ENCODE data around the gene USP25.

USP25 gene

DNA sequence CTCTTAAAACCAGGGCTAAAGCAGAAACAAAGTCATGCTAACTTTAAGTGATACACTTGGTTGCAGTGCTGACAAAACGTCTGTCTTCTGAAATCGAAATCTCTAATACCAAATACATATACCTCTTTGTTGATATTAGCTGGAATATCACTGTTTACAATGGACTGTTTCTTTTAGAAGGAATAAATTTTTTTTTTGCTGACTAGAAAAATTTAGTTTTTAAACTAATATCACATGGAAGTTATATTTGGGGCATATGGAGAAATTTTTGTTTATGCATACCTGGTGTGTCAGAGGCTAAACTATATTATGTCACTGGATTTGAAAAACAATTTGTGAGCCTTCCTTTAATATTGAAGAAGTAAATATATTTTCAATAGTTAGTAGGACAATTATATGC lies 39.1 kb downstream of the USP25 start:
- Histone ChIP-seq H2BK5ac (ENCODE audit: low read depth, low read length, poor library complexity) (no peak overlapping the region), H2AFZ (ENCODE audit: insufficient read depth, low read length, poor library complexity) (no peak overlapping the region), H3K36me3 (ENCODE audit: control insufficient read depth in 1 of 2, insufficient read depth in 2 of 2, low read length in 2 of 2) (no peaks in the 10 kb centered on the region), H3K27ac (ENCODE audit: low read depth, low read length) (no peak overlapping the region), H3K4me2 (ENCODE audit: low read length) (no peak overlapping the region), H3K27me3 (ENCODE audit: insufficient read depth, low read length) (no peaks in the 10 kb centered on the region), H4K8ac (ENCODE audit: low read depth, low read length) (no peak overlapping the region), H3K9ac (ENCODE audit: low read length) (no peak overlapping the region), H3K4ac (ENCODE audit: low read depth, low read length) (no peak overlapping the region), H3K4me1 (ENCODE audit: control insufficient read depth in 1 of 2, insufficient read depth in 2 of 2, low read length in 2 of 2) (no peaks in the 10 kb centered on the region), H3K14ac (ENCODE audit: low read length) (no peak overlapping the region), H4K91ac (ENCODE audit: low read depth, low read length) (no peak overlapping the region), H3K4me3 (ENCODE audit: low read depth, low read length) (no peak overlapping the region), H3K9me3 (ENCODE audit: insufficient read depth, low read depth, low read length) (no peaks in the 10 kb centered on the region), H3K79me2 (ENCODE audit: control insufficient read depth, insufficient read depth, low read length, poor library complexity) (no peaks in the 10 kb centered on the region), H2AK5ac (ENCODE audit: low read length) (no peak overlapping the region), H2BK120ac (ENCODE audit: insufficient read depth, low read length, poor library complexity) (no peak overlapping the region), H3K23ac (ENCODE audit: low read length) (no peak overlapping the region), H2BK12ac (ENCODE audit: low read length) (no peak overlapping the region), H4K12ac (ENCODE audit: low read depth, low read length) (no peak overlapping the region), H3K79me1 (ENCODE audit: low read length) (no peaks in the 10 kb centered on the region), H3K18ac (ENCODE audit: low read length) (no peak overlapping the region)
- no peak for DNase-seq
- WGBS (ENCODE audit: extremely low coverage, insufficient coverage, insufficient read length) = no CpG with 5 or more reads among the region's 2 CpGs

DNA sequence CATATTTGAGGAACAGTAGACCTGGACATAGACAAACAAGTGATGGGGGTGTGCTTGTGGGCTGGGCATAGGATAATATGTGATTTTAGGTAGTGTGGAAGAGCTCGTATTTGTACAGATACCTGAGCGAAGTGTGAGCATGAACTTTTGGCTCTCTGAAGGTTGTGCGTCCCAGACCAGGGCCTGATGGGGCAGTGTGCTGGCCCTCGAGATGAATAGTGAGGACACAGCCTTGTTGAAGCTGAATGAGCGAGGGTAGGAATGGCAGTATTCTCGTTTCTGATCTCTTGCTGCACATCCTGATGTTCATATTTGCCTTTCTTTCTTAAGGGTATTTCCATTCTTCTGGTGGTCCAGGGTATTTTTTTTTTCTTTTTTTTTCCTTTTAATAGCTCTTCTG lies 41.5 kb downstream of the USP25 start:
- Histone ChIP-seq H3K4me3 (ENCODE audit: low read depth, low read length) (no peak overlapping the region), H2BK5ac (ENCODE audit: low read depth, low read length, poor library complexity) (no peak overlapping the region), H2BK120ac (ENCODE audit: insufficient read depth, low read length, poor library complexity) (no peak overlapping the region), H3K9ac (ENCODE audit: low read length) (no peak overlapping the region), H3K27ac (ENCODE audit: low read depth, low read length) (no peak overlapping the region), H3K27me3 (ENCODE audit: insufficient read depth, low read length) (no peaks in the 10 kb centered on the region), H3K79me2 (ENCODE audit: control insufficient read depth, insufficient read depth, low read length, poor library complexity) (no peaks in the 10 kb centered on the region), H2AK5ac (ENCODE audit: low read length) (no peak overlapping the region), H3K14ac (ENCODE audit: low read length) (no peak overlapping the region), H4K8ac (ENCODE audit: low read depth, low read length) (no peak overlapping the region), H3K9me3 (ENCODE audit: insufficient read depth, low read depth, low read length) (no peaks in the 10 kb centered on the region), H3K4me2 (ENCODE audit: low read length) (no peak overlapping the region), H3K23ac (ENCODE audit: low read length) (no peak overlapping the region), H3K18ac (ENCODE audit: low read length) (no peak overlapping the region), H3K4me1 (ENCODE audit: control insufficient read depth in 1 of 2, insufficient read depth in 2 of 2, low read length in 2 of 2) (no peaks in the 10 kb centered on the region), H4K12ac (ENCODE audit: low read depth, low read length) (no peak overlapping the region), H3K4ac (ENCODE audit: low read depth, low read length) (peak overlapping the region; percentile 72), H3K36me3 (ENCODE audit: control insufficient read depth in 1 of 2, insufficient read depth in 2 of 2, low read length in 2 of 2) (no peaks in the 10 kb centered on the region), H4K91ac (ENCODE audit: low read depth, low read length) (no peak overlapping the region), H2BK12ac (ENCODE audit: low read length) (no peak overlapping the region), H3K79me1 (ENCODE audit: low read length) (no peaks in the 10 kb centered on the region), H2AFZ (ENCODE audit: insufficient read depth, low read length, poor library complexity) (no peak overlapping the region)
- WGBS (ENCODE audit: extremely low coverage, insufficient coverage, insufficient read length) = no CpG with 5 or more reads among the region's 6 CpGs
- no peak for DNase-seq

DNA sequence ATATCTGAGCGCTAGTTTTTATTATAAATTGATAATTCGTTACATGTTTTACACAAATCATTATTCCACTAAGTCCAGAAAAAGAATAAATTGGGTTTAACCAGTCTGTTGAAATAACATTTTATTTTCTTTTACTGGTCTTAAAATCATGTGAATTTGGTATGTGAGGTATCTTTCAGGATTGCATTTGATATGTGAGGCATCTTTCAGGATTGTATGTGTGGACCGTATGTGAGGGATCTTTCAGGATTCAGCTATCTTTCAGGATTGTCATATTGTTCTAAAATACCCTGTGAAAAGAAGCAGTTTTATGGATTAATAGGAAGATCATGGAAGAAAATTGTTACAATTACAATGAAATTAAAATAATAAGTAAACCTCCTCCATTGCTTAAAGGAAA lies 42.9 kb downstream of the USP25 start:
- H3K4me1 ChIP-seq (ENCODE audit: control insufficient read depth in 1 of 2, insufficient read depth in 2 of 2, low read length in 2 of 2) = no peaks in the 10 kb centered on the region
- H3K9ac ChIP-seq (ENCODE audit: low read length) = no peak overlapping the region
- H3K4me2 ChIP-seq (ENCODE audit: low read length) = no peak overlapping the region
- no peak overlapping the region for H4K91ac ChIP-seq (ENCODE audit: low read depth, low read length)
- H3K27ac ChIP-seq (ENCODE audit: low read depth, low read length) = no peak overlapping the region
- no peak overlapping the region for H3K18ac ChIP-seq (ENCODE audit: low read length)
- no peaks in the 10 kb centered on the region for H3K27me3 ChIP-seq (ENCODE audit: insufficient read depth, low read length)
- no peaks in the 10 kb centered on the region for H3K36me3 ChIP-seq (ENCODE audit: control insufficient read depth in 1 of 2, insufficient read depth in 2 of 2, low read length in 2 of 2)
- H3K9me3 ChIP-seq (ENCODE audit: insufficient read depth, low read depth, low read length) = no peaks in the 10 kb centered on the region
- no CpG with 5 or more reads among the region's 3 CpGs for WGBS (ENCODE audit: extremely low coverage, insufficient coverage, insufficient read length)
- no peaks in the 10 kb centered on the region for H3K79me1 ChIP-seq (ENCODE audit: low read length)
- no peak overlapping the region for H4K8ac ChIP-seq (ENCODE audit: low read depth, low read length)
- no peak overlapping the region for H3K23ac ChIP-seq (ENCODE audit: low read length)
- no peak overlapping the region for H4K12ac ChIP-seq (ENCODE audit: low read depth, low read length)
- H2AK5ac ChIP-seq (ENCODE audit: low read length) = no peak overlapping the region
- no peak overlapping the region for H2BK5ac ChIP-seq (ENCODE audit: low read depth, low read length, poor library complexity)
- H2BK120ac ChIP-seq (ENCODE audit: insufficient read depth, low read length, poor library complexity) = no peak overlapping the region
- no peak overlapping the region for H3K4ac ChIP-seq (ENCODE audit: low read depth, low read length)
- no peak overlapping the region for H3K14ac ChIP-seq (ENCODE audit: low read length)
- no peak overlapping the region for H3K4me3 ChIP-seq (ENCODE audit: low read depth, low read length)
- peak in 1 of 2 donors; percentile 46 for DNase-seq
- no peaks in the 10 kb centered on the region for H3K79me2 ChIP-seq (ENCODE audit: control insufficient read depth, insufficient read depth, low read length, poor library complexity)
- no peak overlapping the region for H2AFZ ChIP-seq (ENCODE audit: insufficient read depth, low read length, poor library complexity)
- no peak overlapping the region for H2BK12ac ChIP-seq (ENCODE audit: low read length)

DNA sequence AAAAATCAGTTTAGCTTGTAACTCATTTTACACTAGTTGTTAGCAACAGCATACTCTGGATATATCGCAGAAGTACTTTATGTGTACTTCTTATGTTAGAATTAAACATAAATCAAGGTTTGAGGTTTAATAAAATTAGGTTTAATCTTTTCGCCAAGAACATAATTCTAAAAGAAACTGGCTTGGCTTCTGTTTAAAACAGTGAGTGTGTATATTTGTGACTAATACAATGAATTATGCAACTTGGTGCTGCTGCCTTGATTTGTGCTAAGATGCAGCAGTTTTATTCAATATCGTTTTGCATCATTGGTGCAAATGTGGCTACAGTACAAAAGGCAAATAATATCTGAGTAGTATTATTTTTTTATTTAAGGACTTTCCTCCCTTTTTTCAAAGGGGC lies 44.8 kb downstream of the USP25 start:
- WGBS (ENCODE audit: extremely low coverage, insufficient coverage, insufficient read length) = no CpG with 5 or more reads among the region's 3 CpGs
- H2BK12ac ChIP-seq (ENCODE audit: low read length) = no peak overlapping the region

More for the DNA sequence above, 44.8 kb downstream of the USP25 start:
- no peaks in the 10 kb centered on the region for H3K36me3 ChIP-seq (ENCODE audit: control insufficient read depth in 1 of 2, insufficient read depth in 2 of 2, low read length in 2 of 2)
- no peak overlapping the region for H4K91ac ChIP-seq (ENCODE audit: low read depth, low read length)
- H3K23ac ChIP-seq (ENCODE audit: low read length) = no peak overlapping the region
- no peak overlapping the region for H3K9ac ChIP-seq (ENCODE audit: low read length)
- no peak overlapping the region for H3K4ac ChIP-seq (ENCODE audit: low read depth, low read length)
- no peak overlapping the region for H3K27ac ChIP-seq (ENCODE audit: low read depth, low read length)
- H3K4me1 ChIP-seq (ENCODE audit: control insufficient read depth in 1 of 2, insufficient read depth in 2 of 2, low read length in 2 of 2) = no peaks in the 10 kb centered on the region
- peak in 1 of 2 donors; percentile 15 for DNase-seq
- no peak overlapping the region for H2AFZ ChIP-seq (ENCODE audit: insufficient read depth, low read length, poor library complexity)
- no peak overlapping the region for H4K12ac ChIP-seq (ENCODE audit: low read depth, low read length)
- H3K18ac ChIP-seq (ENCODE audit: low read length) = no peak overlapping the region
- no peak overlapping the region for H2BK120ac ChIP-seq (ENCODE audit: insufficient read depth, low read length, poor library complexity)
- H3K14ac ChIP-seq (ENCODE audit: low read length) = no peak overlapping the region
- H3K27me3 ChIP-seq (ENCODE audit: insufficient read depth, low read length) = no peaks in the 10 kb centered on the region
- no peaks in the 10 kb centered on the region for H3K9me3 ChIP-seq (ENCODE audit: insufficient read depth, low read depth, low read length)
- no peak overlapping the region for H3K4me3 ChIP-seq (ENCODE audit: low read depth, low read length)
- H2BK5ac ChIP-seq (ENCODE audit: low read depth, low read length, poor library complexity) = no peak overlapping the region
- H2AK5ac ChIP-seq (ENCODE audit: low read length) = no peak overlapping the region
- no peaks in the 10 kb centered on the region for H3K79me2 ChIP-seq (ENCODE audit: control insufficient read depth, insufficient read depth, low read length, poor library complexity)
- no peak overlapping the region for H3K4me2 ChIP-seq (ENCODE audit: low read length)
- H4K8ac ChIP-seq (ENCODE audit: low read depth, low read length) = no peak overlapping the region
- no peaks in the 10 kb centered on the region for H3K79me1 ChIP-seq (ENCODE audit: low read length)

All from trophoblast cell (in vitro differentiated cells and primary cell).